Measurements from ENCODE around the gene MTMR12.

GRCh38 chr5:32244017-32244416, 68.7 kb downstream of the MTMR12 start:
- no peak for TF ChIP-seq ZNF423 (CRISPR knock-in tag; IDR thresholded peaks at IDR 0.05)
- no peak for TF ChIP-seq CTCF (IDR thresholded peaks at IDR 0.05)
- no peak for TF ChIP-seq STAT6 (CRISPR knock-in tag; conservative IDR thresholded peaks at IDR 0.05; ENCODE audit: low read depth)
- TF ChIP-seq SMAD3 (CRISPR knock-in tag; IDR thresholded peaks at IDR 0.05; ENCODE audit: borderline replicate concordance): no peak

All from WTC11 (cell line).